Muscle of leg (tissue), 11 donors: ENCODE data around the gene TMEM190. TPM values are rescaled to one million over a fixed set of nuclear protein-coding genes. Genes with fewer than 3 reads are reported as not detected.

Experiments
- DNase-seq: peaks from one replicate; pipeline ENCODE4 v3.0.0; 2013
- H3K27ac ChIP-seq: one replicate; pipeline ENCODE4 v1.5.1; 2013; ENCODE audit warnings: mild to moderate bottlenecking, low read length, control low read depth
- H3K27me3 ChIP-seq: one replicate; pipeline ENCODE4 v1.6.1; 2013; ENCODE audit warnings: low read length; ENCODE audit not compliant: control insufficient read depth, insufficient read depth
- H3K36me3 ChIP-seq: one replicate; pipeline ENCODE4 v1.6.1; 2013; ENCODE audit warnings: low read length; ENCODE audit not compliant: control insufficient read depth, insufficient read depth
- H3K4me1 ChIP-seq: one replicate; pipeline ENCODE4 v1.6.1; 2013; ENCODE audit warnings: low read length; ENCODE audit not compliant: control insufficient read depth, insufficient read depth
- H3K4me3 ChIP-seq: one replicate; pipeline ENCODE4 v1.5.1; 2013; ENCODE audit warnings: low read length, control low read depth
- H3K9me3 ChIP-seq: replicated peaks from 2 replicates; pipeline ENCODE4 v1.6.1; 2013; ENCODE audit warnings: low read depth, low read length; ENCODE audit not compliant: control insufficient read depth
- WGBS: methylation state at CpG from one replicate; pipeline ENCODE4 v1.1.5; 2013; ENCODE audit warnings: missing lambda C conversion rate; ENCODE audit not compliant: insufficient coverage; 5-methylcytosine and 5-hydroxymethylcytosine counted together
- polyA plus RNA-seq, 8 donors: library from polyadenylated mRNA; unstranded; fragments of 120-200 nt; gene quantifications; one replicate each; pipeline versions ENCODE4 v1.2.1 to v1.2.3, GENCODE V29; 2013; ENCODE audit warnings: inconsistent platforms in 1 of 8, low replicate concordance in 1 of 8; ENCODE audit not compliant: insufficient read length in 8 of 8, insufficient read depth in 1 of 8
- total RNA-seq: library from RNA; stranded (reverse); fragments of 120-200 nt; gene quantifications from one replicate; pipeline ENCODE4 v1.2.4, GENCODE V29; 2013

The TMEM190 gene
- total and polyA plus RNA-seq, 9 donors = 0.50 TPM; not detected in 8

DNA sequence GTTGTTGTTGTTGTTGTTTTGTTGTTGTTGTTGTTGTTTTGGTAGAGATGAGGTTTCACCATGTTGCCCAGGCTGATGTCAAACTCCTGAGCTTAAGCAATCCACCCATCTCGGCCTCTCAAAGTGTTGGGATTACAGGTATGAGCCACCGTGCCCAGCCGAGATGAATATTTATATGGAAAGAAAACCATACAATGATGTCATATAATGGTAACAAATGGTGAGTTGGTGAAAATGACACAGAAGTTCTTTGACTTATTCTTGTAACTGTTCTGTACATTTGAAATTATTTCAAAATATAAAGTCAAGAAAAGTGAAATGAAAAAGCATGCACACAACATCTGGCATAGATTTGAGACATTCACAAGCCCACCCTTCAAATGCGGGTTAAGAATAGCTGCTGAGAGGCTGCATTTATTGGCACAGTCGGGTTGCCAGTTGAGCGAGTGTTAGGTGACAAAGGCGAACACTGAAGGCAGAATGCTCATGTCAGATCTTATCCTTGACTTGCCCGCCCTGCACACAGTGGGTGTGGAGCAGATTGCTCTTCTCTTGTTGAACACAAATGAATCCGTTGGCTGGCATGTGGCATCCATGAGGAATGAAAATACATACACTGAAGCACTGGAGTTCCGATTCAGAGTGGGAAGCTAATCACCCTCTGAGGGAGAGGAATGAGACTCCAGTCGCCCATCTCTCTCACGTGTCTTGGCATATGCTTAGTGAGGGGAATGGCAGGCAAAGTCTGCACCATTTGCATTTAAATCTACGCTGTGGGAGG is 46.8 kb downstream of the TMEM190 start:
- no peaks in the 10 kb centered on the region for H3K9me3 ChIP-seq

DNA sequence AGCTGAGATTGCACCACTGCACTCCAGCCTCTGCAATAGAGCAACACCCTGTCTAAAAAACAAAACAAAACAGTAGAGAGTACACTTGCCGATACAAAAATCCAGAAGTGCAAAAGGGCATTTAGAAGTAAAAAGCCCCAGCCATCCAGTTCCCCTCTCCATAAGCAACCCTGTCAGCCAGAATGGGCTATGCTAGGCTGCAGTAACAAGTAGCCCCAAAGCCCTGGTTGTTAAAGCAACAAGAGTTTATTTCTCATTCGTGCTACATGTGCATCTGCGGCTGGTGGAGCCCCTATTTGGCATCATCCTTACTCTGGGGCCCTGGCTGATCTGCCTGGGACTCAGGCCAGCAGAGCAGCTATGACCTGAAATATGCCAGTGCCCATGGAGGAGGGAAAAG is 47.9 kb downstream of the TMEM190 start:
- 82% methylated on average over 3 of the region's 3 CpGs for WGBS
- no peak for DNase-seq
- Histone ChIP-seq H3K4me3 (no peak overlapping the region), H3K36me3 (no peaks in the 10 kb centered on the region), H3K9me3 (no peaks in the 10 kb centered on the region), H3K4me1 (no peaks in the 10 kb centered on the region), H3K27me3 (peaks cover 25% of the 10 kb centered on the region), H3K27ac (no peak overlapping the region)

More for the DNA sequence above, 46.8 kb downstream of the TMEM190 start:
- Histone ChIP-seq H3K4me3 (no peak overlapping the region), H3K27me3 (peaks cover 18% of the 10 kb centered on the region), H3K36me3 (no peaks in the 10 kb centered on the region), H3K4me1 (no peaks in the 10 kb centered on the region), H3K27ac (no peak overlapping the region)
- DNase-seq = no peak
- WGBS = 44% methylated on average over 4 of the region's 13 CpGs

- WGBS = 100% methylated on average over 1 of the region's 2 CpGs
- H3K27ac ChIP-seq = no peak overlapping the region
- no peaks in the 10 kb centered on the region for H3K9me3 ChIP-seq
- DNase-seq = no peak
- peaks cover 22% of the 10 kb centered on the region for H3K27me3 ChIP-seq
- H3K4me3 ChIP-seq = no peak overlapping the region
- no peaks in the 10 kb centered on the region for H3K36me3 ChIP-seq
- no peaks in the 10 kb centered on the region for H3K4me1 ChIP-seq
Observed at GRCh38 chr19:55426042-55426441, 49.4 kb downstream of the TMEM190 start.

Other genes starting within 250 kb of the TMEM190 start
- gene TNNT1, start 227.6 kb upstream of the TMEM190 start, total RNA-seq = 387 TPM
- gene TNNT1, start 227.6 kb upstream of the TMEM190 start, polyA plus RNA-seq = 1,000 to 10,000 TPM in 2 of 8 donors, 100 to 1,000 TPM in 6; 448 to 1,171 (median 607) TPM
- 0.80 TPM for gene TNNI3, start 219.1 kb upstream of the TMEM190 start, total RNA-seq
- gene TNNI3, start 219.1 kb upstream of the TMEM190 start, polyA plus RNA-seq = 1 to 10 TPM; 1.1 to 3.1 (median 1.5) TPM
- 0.13 TPM for gene DNAAF3, start 210.2 kb upstream of the TMEM190 start, total RNA-seq
- gene DNAAF3, start 210.2 kb upstream of the TMEM190 start, polyA plus RNA-seq = 1 to 10 TPM in 1 of 8 donors, under 1 TPM in 7; 0.15 to 1.1 (median 0.38) TPM
- gene SYT5, start 196.5 kb upstream of the TMEM190 start, total RNA-seq = not detected
- gene SYT5, start 196.5 kb upstream of the TMEM190 start, polyA plus RNA-seq = 1 to 10 TPM in 1 of 8 donors, under 1 TPM in 4, not detected in 3; 0.07 to 2.0 (median 0.08) TPM
- gene PTPRH, start 167.3 kb upstream of the TMEM190 start, total RNA-seq = 0.58 TPM
- 1 to 10 TPM in 1 of 8 donors, under 1 TPM in 7; 0.14 to 2.1 (median 0.24) TPM for gene PTPRH, start 167.3 kb upstream of the TMEM190 start, polyA plus RNA-seq
- gene TMEM86B, start 148.1 kb upstream of the TMEM190 start, total RNA-seq = 1.1 TPM
- gene TMEM86B, start 148.1 kb upstream of the TMEM190 start, polyA plus RNA-seq = 1 to 10 TPM; 1.8 to 4.8 (median 2.9) TPM
- 12.5 TPM for gene PPP6R1, start 117.8 kb upstream of the TMEM190 start, total RNA-seq
- 10 to 100 TPM; 26.3 to 37.2 (median 32.3) TPM for gene PPP6R1, start 117.8 kb upstream of the TMEM190 start, polyA plus RNA-seq
- gene HSPBP1, start 96.7 kb upstream of the TMEM190 start, total RNA-seq = 14.5 TPM
- 10 to 100 TPM; 26.2 to 34.9 (median 30.6) TPM for gene HSPBP1, start 96.7 kb upstream of the TMEM190 start, polyA plus RNA-seq
- 5.4 TPM for gene BRSK1, start 92.8 kb upstream of the TMEM190 start, total RNA-seq
- 10 to 100 TPM in 5 of 8 donors, 1 to 10 TPM in 3; 7.4 to 13.7 (median 10.6) TPM for gene BRSK1, start 92.8 kb upstream of the TMEM190 start, polyA plus RNA-seq
- gene TMEM150B, start 51.5 kb upstream of the TMEM190 start, total RNA-seq = 0.53 TPM
- 1 to 10 TPM in 3 of 8 donors, under 1 TPM in 5; 0.36 to 3.8 (median 0.87) TPM for gene TMEM150B, start 51.5 kb upstream of the TMEM190 start, polyA plus RNA-seq
- gene KMT5C, start 37.0 kb upstream of the TMEM190 start, total RNA-seq = 16.9 TPM
- 10 to 100 TPM; 13.4 to 34.1 (median 24.7) TPM for gene KMT5C, start 37.0 kb upstream of the TMEM190 start, polyA plus RNA-seq
- not detected for gene COX6B2, start 22.1 kb upstream of the TMEM190 start, total RNA-seq
- gene COX6B2, start 22.1 kb upstream of the TMEM190 start, polyA plus RNA-seq = 1 to 10 TPM in 1 of 8 donors, under 1 TPM in 5, not detected in 2; 0.09 to 2.4 (median 0.23) TPM
- gene GARIN5B, start 13.6 kb upstream of the TMEM190 start, total RNA-seq = not detected
- gene GARIN5B, start 13.6 kb upstream of the TMEM190 start, polyA plus RNA-seq = not detected
- 0.31 TPM for gene IL11, start 6.4 kb upstream of the TMEM190 start, total RNA-seq
- gene IL11, start 6.4 kb upstream of the TMEM190 start, polyA plus RNA-seq = under 1 TPM; 0.12 to 0.61 (median 0.40) TPM
- 0.18 TPM for gene TMEM238, start 7.5 kb downstream of the TMEM190 start, total RNA-seq
- under 1 TPM; 0.14 to 0.49 (median 0.27) TPM for gene TMEM238, start 7.5 kb downstream of the TMEM190 start, polyA plus RNA-seq
- gene RPL28, start 9.1 kb downstream of the TMEM190 start, total RNA-seq = 463 TPM
- 1,000 to 10,000 TPM; 1,674 to 2,410 (median 1,842) TPM for gene RPL28, start 9.1 kb downstream of the TMEM190 start, polyA plus RNA-seq
- gene UBE2S, start 31.0 kb downstream of the TMEM190 start, total RNA-seq = 31.4 TPM
- gene UBE2S, start 31.0 kb downstream of the TMEM190 start, polyA plus RNA-seq = 10 to 100 TPM; 40.8 to 70.1 (median 60.1) TPM
- under 0.01 TPM for gene SHISA7, start 66.5 kb downstream of the TMEM190 start, total RNA-seq
- gene SHISA7, start 66.5 kb downstream of the TMEM190 start, polyA plus RNA-seq = under 1 TPM; 0.08 to 0.32 (median 0.17) TPM
- 35.8 TPM for gene ISOC2, start 84.8 kb downstream of the TMEM190 start, total RNA-seq
- 10 to 100 TPM; 31.8 to 39.1 (median 35.1) TPM for gene ISOC2, start 84.8 kb downstream of the TMEM190 start, polyA plus RNA-seq
- not detected for gene C19orf85, start 87.9 kb downstream of the TMEM190 start, total RNA-seq
- not detected for gene C19orf85, start 87.9 kb downstream of the TMEM190 start, polyA plus RNA-seq
- gene ZNF628, start 99.8 kb downstream of the TMEM190 start, total RNA-seq = 1.6 TPM
- 1 to 10 TPM; 2.8 to 5.1 (median 3.8) TPM for gene ZNF628, start 99.8 kb downstream of the TMEM190 start, polyA plus RNA-seq
- gene NAT14, start 108.4 kb downstream of the TMEM190 start, total RNA-seq = 30.0 TPM
- gene NAT14, start 108.4 kb downstream of the TMEM190 start, polyA plus RNA-seq = 10 to 100 TPM; 23.5 to 44.1 (median 29.5) TPM
- gene SSC5D, start 111.6 kb downstream of the TMEM190 start, total RNA-seq = 20.0 TPM
- gene SSC5D, start 111.6 kb downstream of the TMEM190 start, polyA plus RNA-seq = 10 to 100 TPM in 6 of 8 donors, 1 to 10 TPM in 2; 7.9 to 54.8 (median 24.7) TPM
- 0.89 TPM for gene SBK2, start 160.3 kb downstream of the TMEM190 start, total RNA-seq
- gene SBK2, start 160.3 kb downstream of the TMEM190 start, polyA plus RNA-seq = 1 to 10 TPM; 3.0 to 9.7 (median 3.7) TPM
- 0.13 TPM for gene SBK3, start 168.7 kb downstream of the TMEM190 start, total RNA-seq
- under 1 TPM in 5 of 8 donors, not detected in 3; 0.10 to 0.29 (median 0.15) TPM for gene SBK3, start 168.7 kb downstream of the TMEM190 start, polyA plus RNA-seq
- gene ZNF579, start 204.0 kb downstream of the TMEM190 start, total RNA-seq = 4.7 TPM
- gene ZNF579, start 204.0 kb downstream of the TMEM190 start, polyA plus RNA-seq = 10 to 100 TPM; 11.0 to 18.5 (median 14.1) TPM
- gene FIZ1, start 222.7 kb downstream of the TMEM190 start, total RNA-seq = 3.7 TPM
- gene FIZ1, start 222.7 kb downstream of the TMEM190 start, polyA plus RNA-seq = 10 to 100 TPM; 10.7 to 15.1 (median 12.7) TPM
- 9.3 TPM for gene ZNF524, start 223.5 kb downstream of the TMEM190 start, total RNA-seq
- 10 to 100 TPM in 1 of 8 donors, 1 to 10 TPM in 7; 7.0 to 11.6 (median 9.0) TPM for gene ZNF524, start 223.5 kb downstream of the TMEM190 start, polyA plus RNA-seq
- 1.2 TPM for gene ZNF865, start 228.8 kb downstream of the TMEM190 start, total RNA-seq
- gene ZNF865, start 228.8 kb downstream of the TMEM190 start, polyA plus RNA-seq = 1 to 10 TPM; 6.9 to 9.9 (median 7.8) TPM
- gene ZNF784, start 247.7 kb downstream of the TMEM190 start, total RNA-seq = 5.3 TPM
- gene ZNF784, start 247.7 kb downstream of the TMEM190 start, polyA plus RNA-seq = 1 to 10 TPM; 6.6 to 9.8 (median 8.7) TPM